Measurements from ENCODE around the gene TBX4. TPM values are rescaled to one million over a fixed set of nuclear protein-coding genes. Genes with fewer than 3 reads are reported as not detected.

TBX4 gene
- total and polyA plus RNA-seq, 2 of the 13 experiments (the other 11 are each of a cell fraction or from before 2014, with no cell fraction given) = 0.11 to 1.1 TPM

- TF ChIP-seq, protein P1, sequence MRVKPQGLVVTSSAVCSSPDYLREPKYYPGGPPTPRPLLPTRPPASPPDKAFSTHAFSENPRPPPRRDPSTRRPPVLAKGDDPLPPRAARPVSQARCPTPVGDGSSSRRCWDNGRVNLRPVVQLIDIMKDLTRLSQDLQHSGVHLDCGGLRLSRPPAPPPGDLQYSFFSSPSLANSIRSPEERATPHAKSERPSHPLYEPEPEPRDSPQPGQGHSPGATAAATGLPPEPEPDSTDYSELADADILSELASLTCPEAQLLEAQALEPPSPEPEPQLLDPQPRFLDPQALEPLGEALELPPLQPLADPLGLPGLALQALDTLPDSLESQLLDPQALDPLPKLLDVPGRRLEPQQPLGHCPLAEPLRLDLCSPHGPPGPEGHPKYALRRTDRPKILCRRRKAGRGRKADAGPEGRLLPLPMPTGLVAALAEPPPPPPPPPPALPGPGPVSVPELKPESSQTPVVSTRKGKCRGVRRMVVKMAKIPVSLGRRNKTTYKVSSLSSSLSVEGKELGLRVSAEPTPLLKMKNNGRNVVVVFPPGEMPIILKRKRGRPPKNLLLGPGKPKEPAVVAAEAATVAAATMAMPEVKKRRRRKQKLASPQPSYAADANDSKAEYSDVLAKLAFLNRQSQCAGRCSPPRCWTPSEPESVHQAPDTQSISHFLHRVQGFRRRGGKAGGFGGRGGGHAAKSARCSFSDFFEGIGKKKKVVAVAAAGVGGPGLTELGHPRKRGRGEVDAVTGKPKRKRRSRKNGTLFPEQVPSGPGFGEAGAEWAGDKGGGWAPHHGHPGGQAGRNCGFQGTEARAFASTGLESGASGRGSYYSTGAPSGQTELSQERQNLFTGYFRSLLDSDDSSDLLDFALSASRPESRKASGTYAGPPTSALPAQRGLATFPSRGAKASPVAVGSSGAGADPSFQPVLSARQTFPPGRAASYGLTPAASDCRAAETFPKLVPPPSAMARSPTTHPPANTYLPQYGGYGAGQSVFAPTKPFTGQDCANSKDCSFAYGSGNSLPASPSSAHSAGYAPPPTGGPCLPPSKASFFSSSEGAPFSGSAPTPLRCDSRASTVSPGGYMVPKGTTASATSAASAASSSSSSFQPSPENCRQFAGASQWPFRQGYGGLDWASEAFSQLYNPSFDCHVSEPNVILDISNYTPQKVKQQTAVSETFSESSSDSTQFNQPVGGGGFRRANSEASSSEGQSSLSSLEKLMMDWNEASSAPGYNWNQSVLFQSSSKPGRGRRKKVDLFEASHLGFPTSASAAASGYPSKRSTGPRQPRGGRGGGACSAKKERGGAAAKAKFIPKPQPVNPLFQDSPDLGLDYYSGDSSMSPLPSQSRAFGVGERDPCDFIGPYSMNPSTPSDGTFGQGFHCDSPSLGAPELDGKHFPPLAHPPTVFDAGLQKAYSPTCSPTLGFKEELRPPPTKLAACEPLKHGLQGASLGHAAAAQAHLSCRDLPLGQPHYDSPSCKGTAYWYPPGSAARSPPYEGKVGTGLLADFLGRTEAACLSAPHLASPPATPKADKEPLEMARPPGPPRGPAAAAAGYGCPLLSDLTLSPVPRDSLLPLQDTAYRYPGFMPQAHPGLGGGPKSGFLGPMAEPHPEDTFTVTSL (CRISPR knock-in tag; IDR thresholded peaks at IDR 0.05; ENCODE audit: borderline replicate concordance) = no peak
- TF ChIP-seq SPEN (CRISPR knock-in tag; IDR thresholded peaks at IDR 0.05; ENCODE audit: low read depth) (peak; percentile 55; the same call in 1 of the 2 replicates), HOXA3 (CRISPR knock-in tag; IDR thresholded peaks at IDR 0.05) (peak; percentile 51), ZNF781 (CRISPR knock-in tag; IDR thresholded peaks at IDR 0.05; ENCODE audit: borderline replicate concordance, not compliant biosample characterization) (no peak), MZF1 (CRISPR knock-in tag; IDR thresholded peaks at IDR 0.05; ENCODE audit: borderline replicate concordance) (no peak), ATF6 (CRISPR knock-in tag; conservative IDR thresholded peaks at IDR 0.05) (no peak), ZNF232 (CRISPR knock-in tag; IDR thresholded peaks at IDR 0.05; ENCODE audit: borderline replicate concordance) (no peak), HIC2 (CRISPR knock-in tag; IDR thresholded peaks at IDR 0.05; ENCODE audit: low read depth) (no peak; the same call in 1 of the 2 replicates), THYN1 (CRISPR knock-in tag; IDR thresholded peaks at IDR 0.05; ENCODE audit: borderline replicate concordance, low read depth) (no peak), RAD21 (CRISPR knock-in tag; IDR thresholded peaks at IDR 0.05) (peak; percentile 97), HNF1A (IDR thresholded peaks at IDR 0.05; ENCODE audit: low read depth) (no peak), HNF1A (CRISPR knock-in tag; IDR thresholded peaks at IDR 0.05; ENCODE audit: borderline replicate concordance) (0 out of 2 replicates have a peak, but pooled peaks have one; percentile 40), SNAI1 (CRISPR knock-in tag; IDR thresholded peaks at IDR 0.05; ENCODE audit: borderline replicate concordance) (no peak)
These were observed 26.3 kb upstream of the TBX4 start (continued) for GRCh38 chr17:61425682-61426481.

Measured in HepG2 (cell line).